A673 (cell line): ENCODE data around the gene ZMYND8.
"Not testable (repeated sequence)": the region's sequence is repeated elsewhere in the genome, so short reads cannot be mapped to it uniquely, and the experiment has no call there.

Source experiments
- EZH2 ChIP-seq: fragments of 200-600 bp; sonication (generic); IDR thresholded peaks from 2 replicates; pipeline ENCODE4 v1.6.1; 2017; ENCODE audit warnings: borderline replicate concordance, low read depth, mild to moderate bottlenecking, mixed read lengths, antibody characterized with exemption, low read length; ENCODE audit not compliant: poor library complexity, severe bottlenecking
- TF ChIP-seq, protein P1 (sequence below): fragments of 300-800, 200-600 bp; sonication (generic); conservative IDR thresholded peaks from 2 replicates; pipeline ENCODE4 v1.5.1; 2017; ENCODE audit warnings: low read depth, mild to moderate bottlenecking, antibody characterized with exemption, low read length, moderate library complexity, mixed read lengths

DNA sequence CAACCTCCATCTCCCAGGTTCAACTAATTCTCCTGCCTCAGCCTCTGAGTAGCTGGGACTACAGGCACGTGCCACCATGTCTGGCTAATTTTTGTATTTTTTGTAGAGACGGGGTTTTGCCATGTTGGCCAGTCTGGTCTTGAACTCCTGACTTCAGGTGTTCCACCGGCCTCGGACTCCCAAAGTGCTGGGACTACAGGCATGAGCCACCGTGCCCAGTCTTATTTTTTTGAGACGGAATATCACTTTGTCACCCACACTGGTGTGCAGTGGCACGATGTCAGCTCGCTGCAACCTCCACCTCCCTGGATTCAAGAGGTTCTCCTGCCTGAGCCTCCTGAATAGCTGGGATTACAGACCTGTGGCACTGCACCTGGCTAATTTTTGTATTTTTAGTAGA lies 17.6 kb upstream of the ZMYND8 start:
- TF ChIP-seq, protein P1, sequence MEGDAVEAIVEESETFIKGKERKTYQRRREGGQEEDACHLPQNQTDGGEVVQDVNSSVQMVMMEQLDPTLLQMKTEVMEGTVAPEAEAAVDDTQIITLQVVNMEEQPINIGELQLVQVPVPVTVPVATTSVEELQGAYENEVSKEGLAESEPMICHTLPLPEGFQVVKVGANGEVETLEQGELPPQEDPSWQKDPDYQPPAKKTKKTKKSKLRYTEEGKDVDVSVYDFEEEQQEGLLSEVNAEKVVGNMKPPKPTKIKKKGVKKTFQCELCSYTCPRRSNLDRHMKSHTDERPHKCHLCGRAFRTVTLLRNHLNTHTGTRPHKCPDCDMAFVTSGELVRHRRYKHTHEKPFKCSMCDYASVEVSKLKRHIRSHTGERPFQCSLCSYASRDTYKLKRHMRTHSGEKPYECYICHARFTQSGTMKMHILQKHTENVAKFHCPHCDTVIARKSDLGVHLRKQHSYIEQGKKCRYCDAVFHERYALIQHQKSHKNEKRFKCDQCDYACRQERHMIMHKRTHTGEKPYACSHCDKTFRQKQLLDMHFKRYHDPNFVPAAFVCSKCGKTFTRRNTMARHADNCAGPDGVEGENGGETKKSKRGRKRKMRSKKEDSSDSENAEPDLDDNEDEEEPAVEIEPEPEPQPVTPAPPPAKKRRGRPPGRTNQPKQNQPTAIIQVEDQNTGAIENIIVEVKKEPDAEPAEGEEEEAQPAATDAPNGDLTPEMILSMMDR, result not testable (repeated sequence)
- not testable (repeated sequence) for TF ChIP-seq EZH2
